ES-I3 (cell line): ENCODE measurements around the gene FNBP1.

ENCODE experiments used
- H3K36me3 ChIP-seq: 2 replicates; pipeline ENCODE4 v1.6.1; 2013; ENCODE audit warnings: mild to moderate bottlenecking, low read length, control low read depth, moderate library complexity; ENCODE audit not compliant: insufficient read depth
- H3K4me1 ChIP-seq: 2 replicates; pipeline ENCODE4 v1.6.1; 2013; ENCODE audit warnings: mild to moderate bottlenecking, control low read depth, low read length; ENCODE audit not compliant: insufficient read depth
- H3K9ac ChIP-seq: 2 replicates; pipeline ENCODE4 v1.6.1; 2013; ENCODE audit warnings: low read depth, mild to moderate bottlenecking, low read length, moderate library complexity
- H3K9me3 ChIP-seq: 2 replicates; pipeline ENCODE4 v1.6.1; 2013; ENCODE audit warnings: mild to moderate bottlenecking, low read length, moderate library complexity; ENCODE audit not compliant: control insufficient read depth, insufficient read depth

FNBP1 gene

DNA sequence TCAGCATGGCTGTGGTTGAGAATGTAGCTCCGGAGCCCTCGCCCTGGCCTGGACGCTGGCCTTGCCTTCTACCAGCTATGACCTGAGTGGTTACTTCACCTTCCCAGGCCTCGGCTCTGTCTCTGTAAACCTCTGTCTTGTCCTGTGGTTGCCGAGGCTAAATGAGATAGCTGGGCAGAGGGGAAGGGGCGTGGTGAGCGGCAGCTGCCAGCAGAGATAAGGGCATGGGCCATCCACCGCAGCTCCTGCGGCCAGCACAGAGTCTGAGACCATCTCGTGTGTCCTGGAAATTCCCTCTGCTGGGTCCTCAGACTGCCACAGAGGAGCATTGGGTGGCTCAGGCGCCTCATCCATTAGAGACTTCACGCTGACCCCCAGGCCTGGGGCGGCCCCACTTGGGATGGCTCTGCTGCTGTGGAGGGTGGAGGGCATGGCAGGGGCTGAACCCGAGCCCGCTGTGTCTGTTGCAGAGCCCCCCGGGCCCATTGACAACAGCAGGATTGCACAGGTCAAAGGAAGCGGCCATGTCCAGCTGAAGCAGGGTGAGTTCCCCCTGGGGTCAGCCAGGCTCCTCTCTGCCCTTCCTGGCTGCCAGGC is 163.8 kb downstream of the FNBP1 start:
- no peaks in the 10 kb centered on the region for H3K9me3 ChIP-seq
- H3K4me1 ChIP-seq = no peaks in the 10 kb centered on the region
- H3K9ac ChIP-seq = no peak overlapping the region
- H3K36me3 ChIP-seq = peaks cover 2% of the 10 kb centered on the region; the same call in 1 of the 2 replicates

DNA sequence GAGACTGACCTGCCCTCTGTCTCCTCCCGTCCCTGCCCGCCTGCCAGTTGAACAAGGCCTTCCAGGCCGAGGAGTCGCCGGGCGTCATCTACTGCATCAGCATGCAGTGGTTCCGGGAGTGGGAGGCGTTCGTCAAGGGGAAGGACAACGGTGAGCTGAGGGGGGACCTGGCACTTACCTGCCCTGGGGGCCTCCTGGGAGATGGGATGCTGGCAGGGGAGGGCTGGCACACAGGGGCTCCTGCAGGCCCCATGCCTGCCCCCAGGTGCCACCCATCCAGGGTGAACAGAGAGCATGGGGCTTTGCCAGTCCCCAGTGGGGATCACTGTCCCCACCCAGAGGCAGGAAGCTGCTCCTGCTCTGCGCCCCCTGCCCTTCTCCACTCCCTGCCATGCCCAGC is 164.7 kb downstream of the FNBP1 start:
- H3K9me3 ChIP-seq = no peaks in the 10 kb centered on the region
- H3K36me3 ChIP-seq = peaks cover 2% of the 10 kb centered on the region; the same call in 1 of the 2 replicates
- no peak overlapping the region for H3K9ac ChIP-seq
- no peaks in the 10 kb centered on the region for H3K4me1 ChIP-seq

DNA sequence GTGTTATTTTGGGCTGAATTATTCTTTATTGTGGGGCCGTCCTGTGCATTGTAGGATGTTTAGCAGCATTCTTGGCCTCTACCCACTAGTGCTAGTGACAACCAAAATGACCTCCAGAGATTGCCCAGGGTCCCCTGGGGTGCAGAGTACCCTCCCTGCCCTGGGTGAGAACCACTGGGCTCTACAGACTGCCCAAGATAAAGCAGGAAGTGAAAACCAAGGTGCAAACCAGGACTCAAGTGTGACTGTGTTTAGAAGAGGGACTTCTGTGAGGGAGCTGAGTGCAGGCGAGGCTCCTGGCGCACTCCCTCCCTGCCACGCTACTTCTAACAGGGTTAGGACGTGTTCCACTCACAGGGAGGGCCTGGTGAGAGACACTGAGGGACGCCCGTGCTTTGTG is 166.2 kb downstream of the FNBP1 start:
- Histone ChIP-seq H3K4me1 (no peaks in the 10 kb centered on the region), H3K9ac (no peak overlapping the region), H3K36me3 (peaks cover 2% of the 10 kb centered on the region; the same call in 1 of the 2 replicates), H3K9me3 (no peaks in the 10 kb centered on the region)

DNA sequence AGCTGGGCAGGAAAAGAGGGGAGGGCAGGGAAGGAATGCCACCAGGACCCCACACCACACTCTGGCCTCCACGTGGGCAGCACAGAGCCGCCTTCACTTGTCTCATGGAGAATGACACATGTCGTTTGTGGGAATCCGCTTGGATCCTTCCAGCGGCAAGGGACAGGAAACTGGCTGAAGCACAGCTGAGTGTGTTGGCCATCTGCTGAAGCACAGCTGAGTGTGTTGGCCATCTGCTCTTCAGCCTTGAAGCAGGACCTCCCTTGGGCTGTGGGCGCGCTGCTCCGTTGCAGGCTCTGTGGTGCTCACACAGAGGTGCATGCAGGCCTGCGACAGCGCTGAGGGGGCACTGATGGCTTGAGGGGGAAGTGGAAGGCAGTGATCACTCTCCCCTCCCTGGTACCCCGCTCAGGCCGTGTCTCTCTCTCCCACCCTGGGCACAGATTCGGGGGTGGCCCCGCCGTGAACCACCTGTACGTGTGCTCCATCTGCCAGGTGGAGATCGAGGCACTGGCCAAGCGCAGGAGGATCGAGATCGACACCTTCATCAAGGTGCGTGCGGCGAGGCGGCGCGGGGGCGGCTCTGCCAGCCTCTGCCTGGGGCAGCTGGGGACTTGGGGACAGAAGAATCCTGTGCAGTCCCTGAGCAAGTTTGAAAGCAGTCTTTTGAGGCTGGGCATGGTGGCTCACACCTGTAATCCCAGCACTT is 167.1 kb downstream of the FNBP1 start:
- no peaks in the 10 kb centered on the region for H3K4me1 ChIP-seq
- no peak overlapping the region for H3K9ac ChIP-seq

DNA sequence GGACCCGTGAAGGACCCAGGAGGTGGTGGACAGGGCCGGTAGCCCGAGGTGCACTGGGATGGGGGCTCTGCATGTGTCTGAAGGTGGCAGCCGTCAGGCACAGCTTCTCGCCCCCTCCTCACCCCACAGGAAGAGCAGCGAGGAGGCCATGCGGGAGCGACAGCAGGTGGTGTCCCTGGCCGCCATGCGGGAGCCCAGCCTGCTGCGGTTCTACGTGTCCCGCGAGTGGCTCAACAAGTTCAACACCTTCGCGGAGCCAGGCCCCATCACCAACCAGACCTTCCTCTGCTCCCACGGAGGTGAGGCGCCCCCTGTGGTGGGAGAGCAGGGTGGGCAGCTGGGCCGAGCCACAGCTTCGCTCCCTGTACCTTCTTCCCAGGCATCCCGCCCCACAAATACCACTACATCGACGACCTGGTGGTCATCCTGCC is 167.8 kb downstream of the FNBP1 start:
- H3K4me1 ChIP-seq = no peaks in the 10 kb centered on the region
- H3K9ac ChIP-seq = no peak overlapping the region
- H3K9me3 ChIP-seq = no peaks in the 10 kb centered on the region
- H3K36me3 ChIP-seq = no peaks in the 10 kb centered on the region; the same call in 1 of the 2 replicates

More for the DNA sequence above, 167.1 kb downstream of the FNBP1 start:
- Histone ChIP-seq H3K36me3 (no peaks in the 10 kb centered on the region; the same call in 1 of the 2 replicates), H3K9me3 (no peaks in the 10 kb centered on the region)

DNA sequence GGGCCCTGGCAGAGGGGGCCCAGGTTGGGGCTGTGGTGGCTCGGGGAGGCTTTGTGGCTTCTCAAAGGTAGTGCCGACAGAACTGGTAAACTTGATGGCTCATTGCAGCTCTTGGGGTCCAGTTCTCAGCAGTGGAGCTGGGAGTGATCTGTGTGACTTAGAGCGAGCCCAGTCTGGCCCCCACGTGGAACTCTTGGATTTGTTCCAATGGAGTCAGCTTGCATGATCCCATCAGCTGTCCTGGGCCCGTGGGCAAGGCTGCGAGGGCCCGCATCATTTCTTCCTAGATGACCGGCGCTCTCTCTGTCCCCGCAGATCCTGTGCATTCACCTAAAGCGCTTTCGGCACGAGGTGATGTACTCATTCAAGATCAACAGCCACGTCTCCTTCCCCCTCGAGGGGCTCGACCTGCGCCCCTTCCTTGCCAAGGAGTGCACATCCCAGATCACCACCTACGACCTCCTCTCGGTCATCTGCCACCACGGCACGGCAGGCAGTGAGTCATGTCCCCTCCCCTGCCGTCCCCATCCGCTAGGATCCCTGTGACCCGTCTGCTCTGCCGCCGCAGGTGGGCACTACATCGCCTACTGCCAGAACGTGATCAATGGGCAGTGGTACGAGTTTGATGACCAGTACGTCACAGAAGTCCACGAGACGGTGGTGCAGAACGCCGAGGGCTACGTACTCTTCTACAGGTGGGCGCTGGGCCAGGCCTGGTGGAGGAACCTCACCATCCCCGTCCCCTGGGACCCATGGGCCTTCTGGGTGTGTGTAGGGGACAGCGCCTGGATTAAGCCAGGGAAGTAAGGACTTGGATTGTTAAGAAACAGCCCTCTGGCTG is 168.5 kb downstream of the FNBP1 start:
- no peaks in the 10 kb centered on the region; the same call in 1 of the 2 replicates for H3K36me3 ChIP-seq
- H3K4me1 ChIP-seq = no peaks in the 10 kb centered on the region
- no peak overlapping the region for H3K9ac ChIP-seq
- H3K9me3 ChIP-seq = no peaks in the 10 kb centered on the region

DNA sequence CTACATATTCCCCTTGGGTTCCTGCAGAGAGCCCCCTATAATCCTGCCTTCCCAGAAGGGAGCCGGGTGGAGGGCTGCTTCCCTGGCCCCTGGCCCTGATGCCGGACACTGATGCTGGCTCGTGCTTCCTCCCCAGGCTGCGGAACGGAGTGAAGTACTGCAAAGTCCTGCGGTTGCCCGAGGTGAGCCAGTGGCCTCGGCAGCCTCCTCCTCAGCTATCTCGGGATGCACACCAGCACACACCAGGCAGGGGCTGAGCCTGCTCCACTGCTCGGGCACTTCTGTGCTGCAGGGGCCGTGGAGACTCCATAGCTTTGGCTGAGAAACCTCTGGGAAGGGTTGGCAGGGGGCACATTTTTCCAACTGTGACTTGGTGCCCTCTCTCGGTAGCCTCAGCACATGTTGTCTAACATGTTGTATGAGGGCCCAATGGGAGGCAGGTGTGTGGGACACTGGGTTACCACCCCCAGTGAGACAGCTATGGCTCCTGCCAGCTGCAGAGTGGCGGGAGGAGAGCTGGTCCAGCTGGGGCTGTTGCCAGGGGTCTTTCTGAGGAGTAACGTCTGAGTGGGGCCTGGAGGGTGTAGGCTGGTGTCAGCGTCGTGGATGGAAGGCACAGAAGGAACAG is 169.3 kb downstream of the FNBP1 start:
- no peaks in the 10 kb centered on the region for H3K4me1 ChIP-seq
- no peaks in the 10 kb centered on the region for H3K9me3 ChIP-seq
- no peaks in the 10 kb centered on the region; the same call in 1 of the 2 replicates for H3K36me3 ChIP-seq
- H3K9ac ChIP-seq = no peak overlapping the region

DNA sequence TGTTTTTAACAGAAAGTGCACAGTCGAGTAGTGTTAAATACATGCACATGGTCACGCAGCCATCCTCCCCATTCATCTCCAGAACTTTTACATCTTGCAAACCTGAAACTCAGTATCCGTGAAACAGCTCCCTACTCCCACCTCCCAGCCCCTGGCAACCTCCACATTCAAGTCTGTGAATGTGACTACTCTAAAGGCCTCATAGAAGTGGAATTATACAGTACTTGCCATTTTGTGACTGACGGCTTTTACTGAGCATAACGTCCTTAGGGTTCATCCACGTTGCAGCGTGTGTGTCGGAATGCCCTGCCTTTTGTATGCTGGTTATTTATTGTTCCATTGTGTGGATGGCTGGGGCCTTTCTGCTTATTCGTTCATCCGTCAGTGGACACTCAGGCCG is 171.9 kb downstream of the FNBP1 start:
- Histone ChIP-seq H3K9ac (no peak overlapping the region), H3K36me3 (no peaks in the 10 kb centered on the region), H3K4me1 (no peaks in the 10 kb centered on the region), H3K9me3 (no peaks in the 10 kb centered on the region)

DNA sequence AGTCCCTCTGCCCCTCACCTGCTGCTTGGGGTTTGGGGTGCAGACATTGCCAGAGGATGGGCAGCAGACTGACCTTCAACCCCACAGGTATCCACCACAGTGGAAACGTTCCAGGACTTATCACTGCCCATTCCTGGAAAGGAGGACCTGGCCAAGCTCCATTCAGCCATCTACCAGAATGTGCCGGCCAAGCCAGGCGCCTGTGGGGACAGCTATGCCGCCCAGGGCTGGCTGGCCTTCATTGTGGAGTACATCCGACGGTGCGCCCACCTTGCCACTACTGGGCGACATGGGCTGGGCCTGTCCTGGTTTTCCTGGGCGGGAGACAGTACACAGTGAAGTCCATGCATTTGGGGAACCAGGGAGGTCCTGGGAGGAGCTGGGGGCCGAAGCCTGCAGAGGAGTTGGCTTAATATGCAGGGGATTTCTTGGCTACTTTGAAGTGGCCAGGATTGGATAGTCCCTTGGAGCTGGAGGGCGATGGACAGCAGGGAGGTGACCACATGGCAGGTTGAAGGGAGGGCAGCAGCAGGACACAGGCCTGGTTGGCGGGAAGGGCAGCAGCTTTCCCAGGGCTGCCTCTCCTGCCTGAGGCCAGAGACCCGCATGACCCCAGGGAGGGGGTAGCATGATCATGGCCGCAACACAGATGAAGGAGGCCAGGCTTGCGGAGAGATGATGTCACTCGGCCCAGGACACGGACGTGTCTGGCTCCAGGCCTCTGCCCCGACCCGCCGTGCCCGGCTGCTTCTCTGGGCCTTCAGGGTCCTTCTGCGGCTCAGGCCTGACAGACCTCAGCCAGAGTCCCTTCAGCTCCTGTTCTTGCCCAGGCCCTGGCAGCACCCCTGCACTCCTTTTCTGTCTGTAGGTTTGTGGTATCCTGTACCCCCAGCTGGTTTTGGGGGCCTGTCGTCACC is 173.1 kb downstream of the FNBP1 start:
- H3K36me3 ChIP-seq = no peaks in the 10 kb centered on the region
- no peak overlapping the region for H3K9ac ChIP-seq
- no peaks in the 10 kb centered on the region for H3K9me3 ChIP-seq
- H3K4me1 ChIP-seq = no peaks in the 10 kb centered on the region

DNA sequence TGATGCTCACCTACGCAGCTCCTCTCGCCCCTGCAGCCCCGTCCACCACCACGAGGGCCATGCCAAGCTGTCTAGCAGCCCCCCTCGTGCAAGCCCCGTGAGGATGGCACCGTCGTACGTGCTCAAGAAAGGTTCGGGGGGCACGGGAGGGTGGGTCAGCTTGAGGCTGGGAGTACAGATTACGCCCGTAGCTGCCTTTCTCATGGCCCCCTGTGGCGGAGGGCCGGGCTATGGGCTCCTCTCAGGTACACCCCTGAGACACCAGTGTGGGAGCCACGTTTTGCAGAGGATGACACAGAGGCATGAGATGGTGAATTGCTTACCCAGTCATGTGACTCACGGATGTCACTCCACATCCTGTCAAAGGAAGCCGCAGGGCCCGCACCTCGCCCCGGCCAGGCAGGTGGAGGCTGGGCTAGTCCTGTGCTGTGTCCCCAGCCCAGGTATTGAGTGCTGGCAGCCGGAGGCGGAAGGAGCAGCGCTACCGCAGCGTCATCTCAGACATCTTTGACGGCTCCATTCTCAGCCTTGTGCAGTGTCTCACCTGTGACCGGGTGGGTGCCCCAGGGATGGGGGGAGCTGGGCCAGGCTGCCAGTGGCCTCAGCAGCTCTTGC is 174.0 kb downstream of the FNBP1 start:
- Histone ChIP-seq H3K4me1 (no peaks in the 10 kb centered on the region), H3K36me3 (no peaks in the 10 kb centered on the region), H3K9me3 (no peaks in the 10 kb centered on the region), H3K9ac (no peak overlapping the region)

DNA sequence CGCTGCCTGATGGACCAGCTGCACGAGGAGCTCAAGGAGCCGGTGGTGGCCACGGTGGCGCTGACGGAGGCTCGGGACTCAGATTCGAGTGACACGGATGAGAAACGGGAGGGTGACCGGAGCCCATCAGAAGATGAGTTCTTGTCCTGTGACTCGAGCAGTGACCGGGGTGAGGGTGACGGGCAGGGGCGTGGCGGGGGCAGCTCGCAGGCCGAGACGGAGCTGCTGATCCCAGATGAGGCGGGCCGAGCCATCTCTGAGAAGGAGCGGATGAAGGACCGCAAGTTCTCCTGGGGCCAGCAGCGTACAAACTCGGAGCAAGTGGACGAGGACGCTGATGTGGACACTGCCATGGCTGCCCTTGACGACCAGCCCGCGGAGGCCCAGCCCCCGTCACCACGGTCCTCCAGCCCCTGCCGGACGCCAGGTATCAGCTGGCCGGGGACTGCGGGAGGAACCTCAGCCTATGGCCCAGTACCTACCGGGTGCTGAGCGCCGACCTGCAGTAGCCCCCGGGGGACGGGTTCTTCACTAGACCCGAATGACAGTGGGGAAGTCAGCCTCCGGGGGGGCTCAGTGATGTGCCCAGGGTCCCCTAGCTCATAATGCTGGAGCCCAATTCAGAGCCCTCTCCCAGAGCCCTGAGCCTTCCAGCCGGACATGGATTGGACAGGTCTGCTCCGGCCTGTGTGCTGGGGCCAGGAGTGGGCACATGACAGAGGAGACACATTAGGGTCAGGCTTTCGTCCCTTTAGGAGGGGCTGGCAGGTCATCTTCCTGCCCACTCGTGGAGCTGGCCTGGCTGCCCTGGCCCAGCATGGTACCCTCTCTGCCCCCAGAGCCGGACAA is 174.7 kb downstream of the FNBP1 start:
- Histone ChIP-seq H3K4me1 (no peaks in the 10 kb centered on the region), H3K9ac (no peak overlapping the region), H3K36me3 (no peaks in the 10 kb centered on the region), H3K9me3 (no peaks in the 10 kb centered on the region)

DNA sequence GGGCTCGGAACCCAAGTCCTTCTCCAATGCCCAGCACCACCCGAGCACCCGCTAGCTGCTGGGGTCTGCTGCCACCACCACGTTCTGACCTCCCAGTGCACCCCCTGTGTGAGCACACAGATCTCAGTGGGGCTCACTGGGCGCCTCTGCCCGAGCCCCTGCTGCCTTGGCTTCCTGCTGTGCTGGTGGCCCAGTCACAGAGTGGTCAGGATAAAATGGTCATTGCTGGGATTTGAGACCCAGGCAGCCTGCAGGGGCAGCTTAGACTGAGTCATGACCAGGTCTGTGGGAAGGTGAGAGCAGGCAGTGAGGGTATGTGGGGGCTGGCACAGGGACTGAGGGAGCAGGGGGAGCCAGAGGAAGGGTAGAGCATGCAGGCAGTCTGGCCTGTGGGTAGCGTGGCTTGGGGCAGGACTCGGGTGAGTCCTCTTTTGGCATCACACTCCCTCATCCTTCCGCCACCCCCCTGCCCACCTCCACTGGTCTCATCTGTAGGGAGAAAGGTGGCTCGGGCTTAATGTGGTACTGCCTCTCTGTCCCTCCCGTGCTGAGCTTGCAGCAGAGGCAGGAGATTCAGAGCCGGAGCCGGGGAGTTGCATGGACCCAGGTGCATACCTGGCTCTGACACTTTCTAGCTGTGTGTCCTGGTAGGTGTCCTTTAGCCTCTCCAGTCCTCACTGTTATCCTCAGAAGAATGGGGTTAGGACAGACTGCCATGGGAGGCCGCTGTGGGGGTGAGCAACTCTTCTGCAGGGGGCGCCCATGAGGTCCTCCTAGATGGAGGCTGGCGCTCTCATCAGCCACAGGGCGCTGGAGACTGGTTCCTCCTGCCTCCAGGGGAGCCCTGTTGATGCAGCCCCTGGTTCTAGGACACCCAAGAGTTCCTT is 175.6 kb downstream of the FNBP1 start:
- H3K9ac ChIP-seq = no peak overlapping the region
- no peaks in the 10 kb centered on the region for H3K9me3 ChIP-seq
- no peaks in the 10 kb centered on the region for H3K36me3 ChIP-seq
- H3K4me1 ChIP-seq = no peaks in the 10 kb centered on the region
